HG03066 (cell line): ENCODE data around the gene SIRT4.
A peak's percentile ranks its signal among the peaks of the same experiment; 100 is the strongest.
"Not testable (repeated sequence)": the region's sequence is repeated elsewhere in the genome, so short reads cannot be mapped to it uniquely, and the experiment has no call there.

Experiments used
- ATAC-seq: cut with Tn5 transposase; IDR thresholded peaks from one replicate; pipeline ENCODE4 v1.9.1; 2021; ENCODE audit warnings: low read depth; ENCODE audit not compliant: unreplicated experiment

The SIRT4 gene, protein sequence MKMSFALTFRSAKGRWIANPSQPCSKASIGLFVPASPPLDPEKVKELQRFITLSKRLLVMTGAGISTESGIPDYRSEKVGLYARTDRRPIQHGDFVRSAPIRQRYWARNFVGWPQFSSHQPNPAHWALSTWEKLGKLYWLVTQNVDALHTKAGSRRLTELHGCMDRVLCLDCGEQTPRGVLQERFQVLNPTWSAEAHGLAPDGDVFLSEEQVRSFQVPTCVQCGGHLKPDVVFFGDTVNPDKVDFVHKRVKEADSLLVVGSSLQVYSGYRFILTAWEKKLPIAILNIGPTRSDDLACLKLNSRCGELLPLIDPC

DNA sequence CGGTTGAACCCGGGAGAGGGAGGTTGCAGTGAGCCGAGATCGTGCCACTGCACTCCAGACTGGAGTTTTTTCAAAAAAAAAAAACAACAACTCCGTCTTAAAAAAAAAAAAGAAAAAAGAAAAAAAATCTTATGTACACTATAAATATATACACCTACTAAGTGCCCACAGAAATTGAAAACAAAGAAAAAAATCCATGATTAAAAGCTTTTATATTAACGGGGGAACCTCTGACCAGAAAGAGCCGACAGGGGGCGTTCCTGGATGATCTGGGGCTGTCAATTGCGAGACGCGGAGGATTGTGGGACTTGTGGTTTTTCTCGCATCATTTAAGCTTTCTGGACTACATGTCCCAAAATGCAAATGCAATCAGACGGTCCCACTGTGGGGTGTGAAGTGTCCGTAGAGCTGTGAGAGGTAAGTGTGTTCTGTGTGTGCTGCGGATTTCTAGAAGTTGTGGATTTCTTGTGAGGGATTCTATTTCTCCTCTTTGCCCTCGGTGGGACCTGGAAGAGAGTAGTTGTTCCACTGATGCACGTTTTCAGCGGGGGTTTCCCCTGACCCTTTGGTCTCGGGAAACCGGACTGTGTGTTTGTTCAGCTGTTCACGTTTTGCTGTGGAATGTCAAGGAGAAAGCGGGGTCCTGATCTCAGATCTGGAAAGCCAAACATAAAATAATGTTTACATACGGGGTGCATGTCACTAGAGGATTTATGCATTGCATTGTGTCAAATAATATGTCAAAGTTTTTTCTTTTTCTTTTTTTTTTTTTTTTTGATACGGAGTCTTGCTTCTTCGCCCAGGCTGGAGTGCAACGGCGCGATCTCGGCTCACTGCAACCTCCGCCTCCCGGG is at the start of gene SIRT4:
TSS of gene SIRT4 (plus strand) at position 360 of the 854 bp plus-strand sequence. CDS start 1,241 bp downstream, outside the sequence.
- ATAC-seq, result peak; percentile 97

DNA sequence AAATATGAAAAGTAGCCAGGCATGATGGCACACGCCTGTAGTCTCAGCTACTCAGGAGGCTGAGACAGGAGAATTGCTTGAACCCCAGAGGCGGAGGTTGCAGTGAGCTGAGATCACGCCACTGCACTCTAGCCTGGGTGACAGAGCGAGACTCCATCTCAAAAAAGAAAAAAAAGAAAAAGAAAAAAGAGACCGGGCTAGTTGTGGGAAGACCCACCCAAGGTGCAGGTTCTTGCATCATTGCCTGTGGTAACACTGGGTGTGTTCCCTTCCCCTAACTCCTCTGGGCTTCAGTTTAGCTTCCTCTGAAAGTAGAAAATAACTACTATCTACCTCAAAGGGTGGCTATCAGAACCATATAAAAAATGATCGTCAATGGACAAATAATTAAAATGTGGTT is 48.8 kb upstream of the SIRT4 start:
- ATAC-seq, result not testable (repeated sequence)

DNA sequence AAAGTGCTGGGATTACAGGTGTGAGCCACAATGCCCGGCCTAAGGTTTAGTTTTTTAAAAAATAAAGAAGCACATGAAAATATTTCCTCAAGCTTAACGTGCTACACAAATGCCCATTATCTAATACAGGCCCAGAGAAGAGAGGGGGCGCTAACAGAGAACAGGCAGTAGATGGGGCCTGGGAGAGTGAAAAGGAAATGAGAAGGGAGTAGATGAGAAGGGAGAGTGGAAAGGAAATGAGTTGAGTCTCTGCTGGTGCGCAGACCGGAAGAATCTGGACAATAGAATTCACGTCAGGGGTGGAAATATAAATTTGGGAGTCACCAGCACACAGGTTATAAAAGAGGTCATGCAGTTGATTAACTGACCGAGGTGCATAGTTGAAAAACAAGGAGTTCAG is 47.3 kb upstream of the SIRT4 start:
- no peak for ATAC-seq

DNA sequence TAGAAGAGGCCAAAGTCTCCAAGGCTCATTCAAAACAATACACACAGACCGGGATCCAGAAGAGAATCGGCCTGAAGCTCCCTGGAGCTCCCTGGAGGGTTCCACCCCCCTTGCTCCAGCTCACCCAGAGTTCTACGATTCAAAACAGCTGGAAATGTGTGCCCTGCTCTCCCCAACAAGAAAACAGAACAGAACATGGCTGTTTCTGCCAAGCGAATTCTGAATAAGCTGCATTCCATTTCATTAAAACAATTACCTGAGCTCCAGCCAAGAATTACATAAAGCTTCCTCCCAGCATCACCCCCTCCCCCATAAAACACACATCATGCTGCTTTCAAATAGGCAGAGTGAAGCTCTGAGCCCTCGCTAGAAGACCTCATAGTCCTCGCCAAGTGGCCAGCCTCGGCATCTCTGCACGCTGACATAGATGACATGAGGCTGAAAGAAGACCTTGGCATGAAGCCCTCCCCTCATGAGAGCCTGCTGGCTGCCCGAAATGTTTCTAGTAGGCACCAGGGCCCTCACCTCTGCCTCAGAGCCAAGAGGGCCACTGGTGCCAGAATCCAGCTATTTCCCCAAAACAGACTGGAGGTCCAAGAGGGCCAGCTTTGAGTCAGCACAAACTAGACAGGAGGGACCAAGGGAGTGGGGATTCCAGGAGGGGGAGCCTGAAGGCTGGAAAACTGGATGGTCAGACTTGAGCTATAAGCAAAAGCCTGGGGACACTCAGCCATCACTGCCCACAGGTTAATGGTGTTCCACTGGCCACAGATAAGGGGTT is 44.9 kb upstream of the SIRT4 start:
- no peak for ATAC-seq

DNA sequence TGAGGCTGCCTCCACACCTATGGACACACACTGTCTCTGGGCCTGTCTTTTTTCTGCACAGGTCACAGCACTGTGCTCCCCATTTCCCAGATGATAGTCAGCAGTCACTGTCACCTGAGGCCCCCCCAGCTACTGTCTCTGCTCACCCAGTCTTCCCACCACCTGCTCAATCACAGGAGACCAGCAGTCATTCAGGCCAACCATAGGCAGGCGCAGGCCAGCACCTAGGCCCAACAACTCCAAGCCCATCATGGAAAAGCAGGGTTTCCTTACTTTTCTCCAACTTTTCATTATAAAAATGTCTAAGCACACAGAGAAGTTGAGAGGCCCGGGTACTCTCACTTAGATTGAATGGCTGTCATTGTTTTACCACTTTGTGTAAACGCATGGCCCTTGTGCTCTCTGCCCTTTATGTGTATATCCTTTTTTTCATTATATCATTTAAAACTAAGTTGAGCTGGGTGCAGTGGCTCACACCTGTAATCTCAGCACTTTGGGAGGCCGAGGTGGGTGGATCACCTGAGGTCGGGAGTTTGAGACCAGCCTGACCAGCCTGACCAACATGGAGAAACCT is 43.7 kb upstream of the SIRT4 start:
- ATAC-seq, result no peak

DNA sequence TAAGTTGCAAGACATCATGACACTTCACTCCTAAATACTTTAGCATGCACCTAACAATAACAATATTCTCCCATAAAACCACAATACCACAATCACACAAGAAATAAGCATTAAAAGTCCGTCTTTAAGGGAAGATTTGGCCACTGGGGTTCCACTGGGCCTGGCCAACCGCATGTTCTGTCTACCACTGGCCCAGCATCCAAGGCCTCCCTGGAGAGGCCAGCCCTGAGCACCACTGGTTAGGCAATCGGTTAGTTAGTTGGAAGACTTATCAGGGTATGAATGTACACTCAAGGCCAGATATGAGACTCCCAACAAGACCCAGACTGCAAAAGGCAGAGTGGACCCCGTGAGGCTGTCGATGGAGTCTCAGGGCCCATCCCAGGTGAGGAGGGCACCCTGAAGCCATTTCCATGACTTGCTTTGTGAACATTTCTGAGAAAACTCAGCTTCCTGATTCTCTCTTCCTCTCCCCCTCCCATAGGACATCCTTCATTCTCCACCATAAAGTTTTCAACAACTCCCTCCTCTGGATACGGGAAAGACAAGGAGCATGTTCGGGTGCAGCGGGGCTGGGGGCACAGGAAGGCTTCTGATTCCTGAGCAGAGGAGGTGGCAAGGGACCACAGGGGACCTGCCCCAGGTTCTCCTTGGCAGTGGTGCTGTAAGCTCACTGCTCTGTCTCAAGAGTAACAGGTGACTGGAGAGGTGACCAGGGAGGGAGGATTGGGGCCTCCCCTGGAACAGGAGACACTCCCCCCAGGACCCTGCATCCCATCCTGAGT is 42.5 kb upstream of the SIRT4 start:
- no peak for ATAC-seq

DNA sequence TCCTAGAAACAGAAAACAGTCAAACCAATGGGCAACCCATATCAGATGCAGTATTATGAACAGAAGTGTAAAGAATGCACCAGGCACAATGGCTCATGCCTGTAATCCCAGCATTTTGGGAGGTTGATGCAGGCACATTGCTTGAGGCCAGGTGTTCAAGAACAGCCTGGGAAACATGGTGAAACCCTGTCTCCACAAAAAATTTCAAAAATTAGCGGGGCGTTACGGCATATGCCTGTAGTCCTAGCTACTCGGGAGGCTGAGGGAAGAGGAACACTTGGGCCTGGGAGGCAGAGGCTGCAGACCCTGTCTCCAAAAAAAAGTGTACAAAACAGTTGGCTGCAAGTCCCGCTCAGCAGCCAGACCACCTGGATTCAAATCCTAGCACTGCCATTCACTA is 41.5 kb upstream of the SIRT4 start:
- no peak for ATAC-seq

DNA sequence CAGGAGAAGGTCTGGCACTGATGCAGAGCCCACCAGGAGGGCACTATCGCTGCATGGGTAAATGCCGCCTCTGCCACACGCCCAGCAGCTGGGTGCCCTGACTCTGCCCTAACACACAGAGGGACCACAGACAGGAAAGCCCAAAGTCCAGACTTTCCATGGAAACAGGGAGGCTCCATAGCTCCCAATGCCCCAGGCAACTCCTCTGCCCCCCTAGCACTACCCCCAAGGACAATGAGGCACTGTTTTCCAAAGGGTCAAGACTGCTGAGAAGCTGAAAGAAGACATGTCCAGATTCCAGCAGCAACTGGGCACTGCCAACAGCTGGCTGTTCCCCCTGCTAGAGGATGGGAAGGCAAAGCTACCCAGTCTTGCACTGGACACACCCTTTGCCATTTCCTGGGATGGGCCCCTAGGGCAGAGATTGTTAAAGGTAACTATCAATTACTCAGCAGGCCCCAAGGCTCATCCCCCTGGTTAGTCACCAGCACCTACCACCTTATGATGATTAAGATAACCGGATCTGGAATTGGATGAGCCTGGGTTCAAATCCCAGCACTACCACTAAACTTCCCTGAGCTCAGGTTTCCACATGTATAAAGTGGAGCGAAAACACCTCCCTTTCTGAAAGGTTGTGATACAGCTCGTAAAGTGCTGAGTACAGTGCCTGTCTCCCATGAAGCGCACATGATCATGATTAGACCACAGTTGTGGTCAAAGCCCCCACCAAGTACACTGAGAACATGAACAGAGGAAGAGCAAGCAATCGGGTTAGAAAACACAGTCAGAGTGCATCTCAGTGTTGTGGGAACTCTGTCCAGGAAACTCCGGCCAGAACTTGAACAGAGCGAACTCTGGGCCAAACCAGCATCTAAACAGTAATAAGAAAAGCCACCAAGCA is 39.9 kb upstream of the SIRT4 start:
- no peak for ATAC-seq

DNA sequence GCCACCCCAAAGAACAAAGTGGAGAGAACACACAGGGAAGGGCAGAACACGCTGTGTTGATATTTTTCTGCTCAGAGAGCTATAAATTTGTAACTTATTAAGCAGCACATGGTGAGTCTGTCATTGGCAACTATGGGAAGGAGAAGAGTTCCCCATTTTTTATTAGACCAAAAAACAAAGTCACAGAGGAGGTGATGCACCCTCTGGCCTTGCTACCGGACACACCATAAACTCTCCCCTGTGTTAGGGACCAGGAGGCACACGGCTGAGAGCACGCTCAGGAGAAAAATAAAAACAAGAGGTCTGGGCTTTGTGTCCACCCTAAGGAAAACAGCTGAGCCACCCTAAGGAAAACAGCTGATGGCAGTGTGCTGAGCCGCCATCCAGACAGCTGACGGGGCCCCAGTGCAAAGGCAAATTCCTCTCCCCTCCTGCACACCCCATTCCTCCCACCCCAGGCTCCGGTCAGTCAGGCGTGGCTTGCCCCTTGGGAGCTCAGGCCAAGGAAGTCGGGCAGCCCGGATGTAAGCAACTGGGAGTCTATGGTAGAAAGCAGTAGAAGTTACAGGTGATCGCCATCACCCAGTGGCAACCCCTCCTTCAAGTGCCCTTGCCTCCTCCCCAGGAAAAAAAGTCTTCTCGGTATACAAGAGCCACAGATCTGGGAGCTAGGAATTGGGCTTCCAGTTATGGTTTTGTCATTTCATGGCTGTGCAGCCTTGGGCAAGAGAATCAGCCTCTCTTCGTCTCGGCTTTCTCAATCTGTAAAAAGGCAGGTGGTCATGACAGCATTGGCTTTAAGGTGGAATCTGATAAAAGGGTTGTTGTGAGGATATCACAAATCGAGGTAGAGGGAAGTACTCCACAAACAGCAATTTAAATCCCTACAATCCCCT is 39.0 kb upstream of the SIRT4 start:
- ATAC-seq, result no peak

DNA sequence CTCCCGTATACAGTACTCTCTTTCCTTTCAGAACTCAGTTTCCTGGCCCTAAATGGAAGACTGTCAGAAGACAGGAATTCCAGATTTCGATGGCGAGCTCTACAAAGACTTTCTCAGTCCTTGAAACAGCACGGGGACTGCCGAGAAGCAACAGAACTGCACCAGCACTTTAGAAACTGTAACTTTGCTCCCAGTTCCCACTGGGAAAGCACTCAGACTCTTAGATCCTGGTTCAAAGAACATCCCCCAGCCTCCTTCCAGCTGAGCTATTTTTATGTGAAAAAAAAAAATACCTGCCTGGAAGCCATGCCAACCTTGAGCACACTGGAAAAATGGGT is 38.4 kb upstream of the SIRT4 start:
- no peak for ATAC-seq

DNA sequence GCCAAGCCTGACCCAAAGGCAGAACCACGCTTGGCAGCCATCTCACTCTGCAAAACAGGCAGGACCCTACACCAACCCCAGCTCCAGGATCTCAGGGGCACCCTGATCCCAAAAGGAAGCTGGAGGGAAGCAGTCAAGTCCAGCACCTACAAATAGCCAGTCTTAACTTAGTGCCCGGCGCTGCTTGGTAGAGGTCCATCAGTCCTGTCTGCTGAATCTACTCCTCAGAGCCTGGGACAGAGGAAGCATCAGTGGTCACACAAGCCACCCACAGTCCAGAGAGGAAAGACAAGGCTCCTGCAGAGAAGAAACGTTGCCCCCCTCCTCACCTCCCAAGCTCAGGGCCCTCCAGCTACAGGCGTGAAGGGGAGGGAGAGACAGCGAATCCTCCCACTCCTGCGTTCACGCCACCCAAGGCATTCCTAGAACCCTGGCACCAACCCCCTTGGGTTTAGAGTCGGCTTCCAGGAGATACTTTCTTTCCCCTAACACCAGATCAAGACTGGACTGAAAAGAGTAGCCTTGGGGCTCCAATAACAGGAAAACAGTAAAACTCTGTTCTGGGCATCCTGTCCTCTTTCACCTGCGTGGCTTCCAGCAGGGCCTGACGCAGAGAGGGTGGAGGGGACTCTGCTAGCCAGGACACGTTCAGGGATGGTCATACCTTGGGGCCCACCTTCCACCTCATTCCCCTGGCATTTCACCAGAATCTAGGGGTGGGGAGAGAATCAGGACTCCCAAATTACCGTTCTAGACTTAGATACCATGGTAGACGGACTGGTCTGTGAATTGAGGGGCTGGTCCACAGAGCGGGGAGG is 37.8 kb upstream of the SIRT4 start:
- no peak for ATAC-seq

DNA sequence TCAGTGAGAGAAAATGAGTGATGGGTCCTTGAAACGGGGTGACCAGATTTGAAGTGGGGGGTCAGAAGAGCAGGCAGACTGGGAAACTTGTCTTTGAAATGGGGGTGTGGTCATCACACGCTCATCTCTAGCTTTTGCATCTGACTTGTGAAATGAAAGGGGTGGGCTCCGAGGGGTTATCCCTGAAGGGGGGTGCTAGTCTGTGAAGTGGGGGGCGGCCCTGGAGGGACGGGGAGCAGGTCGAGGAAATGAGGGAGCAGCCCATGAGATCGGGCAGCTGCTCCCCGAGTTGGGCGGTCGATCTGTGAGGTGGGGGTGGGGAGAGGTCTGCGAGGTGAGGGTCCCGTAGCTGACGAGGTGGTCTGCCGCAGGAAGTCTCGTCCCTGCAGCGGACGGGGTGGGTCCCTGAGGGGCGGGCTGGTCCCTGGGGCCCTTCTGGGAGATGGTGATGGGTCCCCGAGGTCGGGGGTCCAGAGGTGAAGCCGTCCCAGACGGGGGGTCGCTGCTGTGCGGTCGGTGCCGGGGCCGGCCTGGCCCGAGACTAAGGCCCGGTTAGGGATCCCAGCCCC is 37.1 kb upstream of the SIRT4 start:
- ATAC-seq, result no peak

DNA sequence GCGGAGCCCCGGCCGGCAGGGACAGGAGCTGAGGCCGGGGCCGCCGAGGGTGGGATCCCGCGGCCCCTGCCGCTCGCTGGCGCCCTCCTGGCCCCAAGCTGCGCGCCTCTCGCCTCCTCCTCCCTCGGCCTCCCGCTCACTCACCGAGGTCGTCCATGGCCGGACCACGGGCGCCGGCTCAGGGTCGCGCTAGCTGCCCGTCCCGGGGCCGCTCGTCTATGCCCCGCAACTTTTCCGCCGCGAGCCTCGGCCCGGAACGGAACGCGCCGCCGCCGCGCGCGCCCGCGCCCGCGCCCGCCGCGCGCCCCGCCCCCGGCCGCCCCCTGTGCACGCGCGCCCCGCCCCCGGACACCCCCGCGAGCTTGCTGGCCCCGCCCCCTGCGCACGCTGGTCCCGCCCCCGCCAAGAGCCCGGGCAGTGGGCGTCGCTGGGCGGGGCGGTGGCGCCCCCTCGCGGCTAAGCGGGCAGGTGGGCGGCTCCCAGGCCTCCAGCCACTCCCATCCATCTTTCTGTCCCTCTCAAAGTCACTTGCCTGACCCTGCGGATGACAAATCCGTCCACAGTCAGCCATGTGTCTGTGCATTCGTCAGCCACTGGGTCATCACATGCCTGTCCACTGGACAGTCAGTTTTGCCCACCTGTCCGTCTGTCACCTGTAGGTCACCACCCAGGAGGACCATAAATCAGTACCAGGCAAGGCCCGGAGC is 36.5 kb upstream of the SIRT4 start, which contains the start of gene PXN:
TSS of gene PXN (minus strand) at position 258 of the 707 bp plus-strand sequence. CDS start at position 157, 101 bp downstream.
- ATAC-seq, result peak; percentile 74

DNA sequence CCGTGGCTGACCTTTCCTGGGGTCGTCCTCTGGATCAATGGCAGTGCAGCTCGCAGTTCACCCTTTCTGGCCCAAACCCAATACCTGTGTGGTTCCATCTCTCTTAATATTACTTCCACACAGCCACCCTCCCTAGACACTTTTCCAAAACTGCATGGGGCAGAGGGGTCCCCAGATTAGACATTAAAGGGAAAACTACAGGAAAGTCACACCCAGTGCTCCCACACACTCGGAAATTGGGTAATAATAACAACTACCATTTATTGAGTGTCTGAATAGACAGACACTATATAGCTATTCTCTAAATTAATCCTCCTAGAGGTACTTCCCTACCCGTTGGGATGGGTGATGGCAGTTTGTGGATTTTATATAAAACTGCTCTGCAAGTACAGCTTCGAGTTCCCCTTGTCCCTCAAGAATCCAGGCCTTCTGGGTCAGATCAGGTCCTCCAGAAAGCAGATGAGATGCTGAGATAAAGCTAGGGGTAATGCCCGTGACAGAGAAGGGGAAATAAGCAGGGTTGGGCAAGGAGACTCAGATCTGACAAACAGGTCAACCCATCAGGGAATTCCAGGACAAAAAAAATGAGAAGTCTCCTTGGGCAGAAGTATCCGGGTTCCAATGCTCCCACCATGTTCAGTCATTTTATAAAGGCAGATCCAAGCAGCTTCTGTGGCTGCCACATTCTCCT is 35.8 kb upstream of the SIRT4 start:
- no peak for ATAC-seq

DNA sequence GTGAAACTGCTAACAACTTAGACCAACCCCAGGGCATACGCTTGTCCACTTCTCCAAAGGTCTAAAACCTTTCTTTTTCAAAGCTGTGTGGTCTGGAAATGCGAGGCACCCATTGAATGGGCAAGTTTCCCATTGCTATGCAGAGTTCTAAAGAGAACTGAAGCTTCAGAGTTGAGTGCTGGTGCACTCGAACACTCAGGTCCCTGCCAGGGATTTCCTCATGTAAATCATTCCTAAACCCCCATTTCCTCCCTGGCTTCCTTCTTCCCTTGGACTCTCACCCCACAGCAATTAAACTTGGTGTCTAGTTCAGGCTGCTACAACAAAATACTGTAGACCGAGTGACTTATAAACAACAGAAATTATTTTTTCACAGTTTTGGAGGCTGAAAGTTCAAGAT is 34.4 kb upstream of the SIRT4 start:
- no peak for ATAC-seq

DNA sequence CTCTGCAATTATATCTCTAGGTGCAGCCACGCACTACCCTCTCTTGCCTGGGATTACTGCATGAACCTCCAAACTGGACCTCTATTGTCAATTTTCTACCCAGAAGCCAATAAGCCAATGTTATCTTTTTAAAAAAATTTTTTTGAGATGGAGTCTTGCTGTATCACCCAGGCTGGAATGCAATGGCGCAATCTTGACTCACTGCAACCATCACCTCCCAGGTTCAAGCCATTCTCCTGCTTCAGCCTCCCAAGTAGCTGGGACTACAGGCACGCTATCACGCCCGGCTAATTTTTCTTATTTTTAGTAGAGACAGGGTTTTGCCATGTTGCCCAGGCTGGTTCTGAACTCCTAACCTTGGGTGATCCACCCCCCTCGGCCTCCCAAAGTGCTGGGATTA is 25.4 kb upstream of the SIRT4 start:
- no peak for ATAC-seq
